GM12873 (cell line): Measurements from ENCODE around the gene NCKAP5.

Experiments used
- CTCF ChIP-seq: IDR thresholded peaks from 2 replicates; pipeline ENCODE4 v1.5.1; 2012; ENCODE audit warnings: low read depth, mild to moderate bottlenecking, moderate library complexity, low read length, control low read depth; ENCODE audit not compliant: insufficient read depth; ENCODE audit errors: missing control alignments

The NCKAP5 gene

GRCh38 chr2:133485868-133486267 is 82.4 kb downstream of the NCKAP5 start:
- TF ChIP-seq CTCF: no peak

- no peak for TF ChIP-seq CTCF
Measured at GRCh38 chr2:133484784-133485183, 83.5 kb downstream of the NCKAP5 start.

GRCh38 chr2:133484106-133484505 is 84.2 kb downstream of the NCKAP5 start:
- TF ChIP-seq CTCF: no peak

- TF ChIP-seq CTCF: no peak
Measured at GRCh38 chr2:133483181-133483580, 85.1 kb downstream of the NCKAP5 start.

- no peak for TF ChIP-seq CTCF
Measured at GRCh38 chr2:133480707-133481429, 87.4 kb downstream of the NCKAP5 start.

- no peak for TF ChIP-seq CTCF
Measured at GRCh38 chr2:133477616-133477990, 90.7 kb downstream of the NCKAP5 start.

GRCh38 chr2:133476931-133477615 is 91.2 kb downstream of the NCKAP5 start:
- no peak for TF ChIP-seq CTCF
